K562 (cell line): ENCODE data around the gene MIDN. TPM values are rescaled to one million over a fixed set of nuclear protein-coding genes. Genes with fewer than 3 reads are reported as not detected.
A peak's percentile ranks its signal among the peaks of the same experiment; 100 is the strongest.

ENCODE experiments used
- ARID2 ChIP-seq: fragments of 450-650 bp; IDR thresholded peaks from 2 replicates; pipeline ENCODE4 v1.6.1; 2017; ENCODE audit warnings: antibody characterized with exemption, mild to moderate bottlenecking
- BRCA1 ChIP-seq, 2 experiments: fragments of 450-650 bp in 1 of 2; sonication (generic) in 1 of 2; formaldehyde crosslinking in 1 of 2; IDR thresholded peaks; 2 replicates each; pipeline versions ENCODE4 v1.5.0 to v1.6.1; 2017 to 2020; ENCODE audit warnings: mild to moderate bottlenecking in 1 of 2, missing genetic modification reagents in 1 of 2
- BRD9 ChIP-seq: fragments of 450-650 bp; IDR thresholded peaks from 2 replicates; pipeline ENCODE4 v1.6.1; 2018; ENCODE audit warnings: low read depth; ENCODE audit not compliant: partially characterized antibody
- CBFA2T2 ChIP-seq: fragments of 450-650 bp; conservative IDR thresholded peaks from 2 replicates; pipeline ENCODE4 v1.6.1; 2017; ENCODE audit warnings: mild to moderate bottlenecking
- CCNT2 ChIP-seq: IDR thresholded peaks from 2 replicates; pipeline ENCODE4 v1.6.1; 2011; ENCODE audit warnings: borderline replicate concordance, low read depth, mild to moderate bottlenecking, moderate library complexity, mixed read lengths, low read length; ENCODE audit not compliant: insufficient read length; ENCODE audit errors: extremely low read depth
- CSDE1 ChIP-seq, 2 experiments: fragments of 450-650 bp; IDR thresholded peaks; 2 replicates each; pipeline ENCODE4 v1.6.1; 2016; ENCODE audit warnings: mild to moderate bottlenecking in 1 of 2
- EGR1 ChIP-seq: fragments of 450-650 bp; conservative IDR thresholded peaks from 2 replicates; pipeline ENCODE4 v1.6.1; 2017; ENCODE audit warnings: mild to moderate bottlenecking
- ESRRA ChIP-seq: fragments of 450-650 bp; IDR thresholded peaks from 2 replicates; pipeline ENCODE4 v1.6.1; 2014; ENCODE audit warnings: low read depth, mild to moderate bottlenecking, moderate library complexity, borderline replicate concordance
- GTF2F1 ChIP-seq: IDR thresholded peaks from 2 replicates; pipeline ENCODE4 v1.6.1; 2011; ENCODE audit warnings: low read depth, low read length, improper control_type of control experiment
- HCFC1 ChIP-seq: IDR thresholded peaks from 2 replicates; pipeline ENCODE4 v1.6.1; 2012; ENCODE audit warnings: low read depth, low read length, improper control_type of control experiment
- HMGN3 ChIP-seq: IDR thresholded peaks from 2 replicates; pipeline ENCODE4 v1.6.1; 2011; ENCODE audit warnings: borderline replicate concordance, low read depth, mild to moderate bottlenecking, mixed read lengths, low read length; ENCODE audit not compliant: insufficient read length; ENCODE audit errors: extremely low read depth
- ID3 ChIP-seq, 2 experiments: fragments of 250-450 bp in 1 of 2; fragments of 450-650 bp in 1 of 2; sonication (Bioruptor Pico) in 1 of 2; IDR thresholded peaks; 2 replicates each; pipeline versions ENCODE4 v1.6.1 to v1.8.0; 2016 to 2021; ENCODE audit warnings: mild to moderate bottlenecking in 2 of 2, moderate library complexity in 2 of 2, missing compliant biosample characterization in 1 of 2, missing genetic modification characterization in 1 of 2
- ILK ChIP-seq: fragments of 450-650 bp; IDR thresholded peaks from 2 replicates; pipeline ENCODE4 v1.6.1; 2016; ENCODE audit warnings: missing genetic modification characterization, low read depth, mild to moderate bottlenecking, missing compliant biosample characterization, moderate library complexity, borderline replicate concordance
- MBD2 ChIP-seq: sonication (generic); IDR thresholded peaks from 2 replicates; pipeline ENCODE4 v1.6.1; 2016; ENCODE audit warnings: low read depth, borderline replicate concordance
- MCM3 ChIP-seq: fragments of 450-650 bp; IDR thresholded peaks from 2 replicates; pipeline ENCODE4 v1.6.1; 2016
- MYNN ChIP-seq, 2 experiments: sonication (generic); formaldehyde crosslinking in 1 of 2; IDR thresholded peaks; 2 replicates each; pipeline versions ENCODE4 v1.5.0 to v1.6.1; 2016 to 2020; ENCODE audit warnings: antibody characterized with exemption in 1 of 2, missing genetic modification reagents in 1 of 2
- NR2C2 ChIP-seq, 2 experiments: fragments of 200-800 bp in 1 of 2; sonication (Bioruptor generic) in 1 of 2; sonication (generic) in 1 of 2; formaldehyde crosslinking in 1 of 2; IDR thresholded peaks; 2 replicates each; pipeline versions ENCODE4 v1.6.1 to v1.8.0; 2016 to 2022; ENCODE audit warnings: mild to moderate bottlenecking in 1 of 2, missing compliant biosample characterization in 1 of 2, missing genetic modification characterization in 1 of 2, missing genetic modification reagents in 1 of 2
- POLR2G ChIP-seq: fragments of 200-400 bp; formaldehyde crosslinking; IDR thresholded peaks from 2 replicates; pipeline ENCODE4 v1.6.1; 2017; ENCODE audit warnings: low read depth, mild to moderate bottlenecking, antibody characterized with exemption, low read length, moderate library complexity
- RBBP5 ChIP-seq: fragments of 200-600 bp; sonication (generic); IDR thresholded peaks from 2 replicates; pipeline ENCODE4 v1.6.1; 2012; ENCODE audit warnings: borderline replicate concordance, mild to moderate bottlenecking, low read length, control low read depth, inconsistent platforms; ENCODE audit not compliant: insufficient read depth, poor library complexity, severe bottlenecking
- SAFB ChIP-seq: fragments of 200-400 bp; formaldehyde crosslinking; IDR thresholded peaks from 2 replicates; pipeline ENCODE4 v1.6.1; 2017; ENCODE audit warnings: low read depth, low read length, borderline replicate concordance
- SIN3A ChIP-seq, 2 experiments: fragments of 150-350 bp in 1 of 2; IDR thresholded peaks; 2 replicates each; pipeline ENCODE4 v1.6.1; 2011 to 2016; ENCODE audit warnings: borderline replicate concordance in 2 of 2, low read depth in 2 of 2, low read length in 2 of 2, mild to moderate bottlenecking in 2 of 2, moderate library complexity in 2 of 2; ENCODE audit not compliant: control insufficient read depth in 1 of 2
- SMAD3 ChIP-seq: fragments of 450-650 bp; formaldehyde crosslinking; conservative IDR thresholded peaks from 2 replicates; pipeline ENCODE4 v1.4.0; 2020; ENCODE audit warnings: mild to moderate bottlenecking
- TFAP4 ChIP-seq: sonication (generic); formaldehyde crosslinking; IDR thresholded peaks from 2 replicates; pipeline ENCODE4 v1.8.0; 2022; ENCODE audit warnings: missing genetic modification reagents, mild to moderate bottlenecking, moderate library complexity, borderline replicate concordance
- TSC22D4 ChIP-seq: fragments of 450-650 bp; IDR thresholded peaks from 2 replicates; pipeline ENCODE4 v1.6.1; 2016; ENCODE audit warnings: missing genetic modification characterization, missing biosample characterization, control low read depth
- ZKSCAN1 ChIP-seq: fragments of 150-350 bp; IDR thresholded peaks from 2 replicates; pipeline ENCODE4 v1.6.1; 2016; ENCODE audit warnings: low read depth, low read length
- ZSCAN32 ChIP-seq: fragments of 450-650 bp; formaldehyde crosslinking; IDR thresholded peaks from 2 replicates; pipeline ENCODE4 v1.4.0; 2020; ENCODE audit warnings: mild to moderate bottlenecking, moderate library complexity
- polyA plus RNA-seq, 8 experiments: library from polyadenylated mRNA; depleted of rRNA in 4 of 8; stranded (reverse) in 5 of 8; unstranded in 3 of 8; fragments of >200 nt; fragmentation: Nextera tagmentation in 2 of 8; fragmentation: Illumina TruSeq in 1 of 8; extraction: Ambion mirVana in 2 of 8; extraction: Trizol in 1 of 8; gene quantifications; 2 replicates each; pipeline versions ENCODE4 v1.2.1 to v1.2.3, GENCODE V29; 2011 to 2014; ENCODE audit warnings: inconsistent platforms in 1 of 8, missing spikeins in 1 of 8
- total RNA-seq, 7 experiments: library from RNA; depleted of rRNA in 6 of 7; stranded (reverse); fragments of >200 nt in 6 of 7; fragmentation: Illumina TruSeq in 2 of 7; extraction: Trizol in 2 of 7; gene quantifications; 2 replicates each; pipeline versions ENCODE4 v1.2.1 to v1.2.3, GENCODE V29; 2011 to 2021; ENCODE audit warnings: low replicate concordance in 1 of 7

The MIDN gene
- total and polyA plus RNA-seq, 9 of the 15 experiments (the other 6 are each of a cell fraction or from before 2014, with no cell fraction given): 0.17 to 120 (median 10.1) TPM

GRCh38 chr19:1244693-1245451 is 3.5 kb upstream of the MIDN start (continued):
- TF ChIP-seq SIN3A (IDR thresholded peaks at IDR 0.05; ENCODE audit: borderline replicate concordance in 2 of 2, control insufficient read depth in 1 of 2, low read depth in 2 of 2, low read length in 2 of 2): 0 out of 4 replicates have a peak, but pooled peaks of 1 of the 2 experiments have one; percentile 1
- TF ChIP-seq TFAP4 (CRISPR knock-in tag): peak; percentile 11; the same call in 1 of the 2 replicates
- TF ChIP-seq CCNT2: peak; percentile 7
- TF ChIP-seq HCFC1: peak; percentile 3; the same call in 1 of the 2 replicates
- TF ChIP-seq MYNN (IDR thresholded peaks at IDR 0.05): no peak
- no peak for TF ChIP-seq MYNN (CRISPR knock-in tag; IDR thresholded peaks at IDR 0.05)
- peak; percentile 61; the same call in 1 of the 2 replicates for TF ChIP-seq ESRRA
- no peak for TF ChIP-seq ID3 (CRISPR knock-in tag; IDR thresholded peaks at IDR 0.05)
- no peak for TF ChIP-seq ID3 (tag; IDR thresholded peaks at IDR 0.05)
- no peak for TF ChIP-seq MBD2
- no peak for TF ChIP-seq CBFA2T2
- TF ChIP-seq NR2C2 (CRISPR knock-in tag; IDR thresholded peaks at IDR 0.05): no peak
- TF ChIP-seq NR2C2 (tag; IDR thresholded peaks at IDR 0.05): peak; percentile 44; the same call in 1 of the 2 replicates
- 0 out of 2 replicates have a peak, but pooled peaks have one; percentile 6 for TF ChIP-seq ZSCAN32 (CRISPR knock-in tag)
- TF ChIP-seq POLR2G: peak; percentile 45
- TF ChIP-seq ARID2: no peak
- TF ChIP-seq RBBP5: no peak
- no peak for TF ChIP-seq BRCA1 (IDR thresholded peaks at IDR 0.05)
- no peak for TF ChIP-seq BRCA1 (CRISPR knock-in tag; IDR thresholded peaks at IDR 0.05)
- no peak for TF ChIP-seq SAFB
- peak; percentile 9 for TF ChIP-seq HMGN3
- TF ChIP-seq GTF2F1: 0 out of 2 replicates have a peak, but pooled peaks have one; percentile 11
- peak; percentile 90 for TF ChIP-seq ZKSCAN1
- no peak for TF ChIP-seq EGR1
- TF ChIP-seq BRD9: peak; percentile 7
- TF ChIP-seq SMAD3 (CRISPR knock-in tag): no peak
- no peak for TF ChIP-seq ILK (tag)
- no peak for TF ChIP-seq TSC22D4
- TF ChIP-seq MCM3: no peak
- TF ChIP-seq CSDE1 (IDR thresholded peaks at IDR 0.05): no peak
